ENCODE results near the gene GOPC. TPM values are rescaled to one million over a fixed set of nuclear protein-coding genes. Genes with fewer than 3 reads are reported as not detected.

GOPC gene
- total and polyA plus RNA-seq, 2 experiments from 2014 or later: 27.9 to 51.4 TPM

GRCh38 chr6:117540670-117541069, 61.6 kb downstream of the GOPC start:
- no peak overlapping the region for H3K27ac ChIP-seq
- H3K9me3 ChIP-seq (ENCODE audit: low read depth): no peaks in the 10 kb centered on the region
- no peaks in the 10 kb centered on the region for H3K36me3 ChIP-seq
- DNase-seq (ENCODE audit: low read depth in 1 of 2, low spot score in 1 of 2): no peak
- no peaks in the 10 kb centered on the region for H3K27me3 ChIP-seq
- peaks cover 14% of the 10 kb centered on the region for H3K4me1 ChIP-seq (ENCODE audit: low read depth)
- no peak for TF ChIP-seq CTCF (IDR thresholded peaks at IDR 0.05; ENCODE audit: low read depth, low read length)
- no peak overlapping the region for H3K4me3 ChIP-seq

- no peak for TF ChIP-seq CTCF (IDR thresholded peaks at IDR 0.05; ENCODE audit: low read depth, low read length)
- no peak for DNase-seq (ENCODE audit: low read depth in 1 of 2, low spot score in 1 of 2)
- Histone ChIP-seq H3K36me3 (no peaks in the 10 kb centered on the region), H3K27me3 (no peaks in the 10 kb centered on the region), H3K27ac (no peak overlapping the region), H3K4me1 (ENCODE audit: low read depth) (no peaks in the 10 kb centered on the region), H3K9me3 (ENCODE audit: low read depth) (no peaks in the 10 kb centered on the region), H3K4me3 (no peak overlapping the region)
These were observed 63.7 kb downstream of the GOPC start for GRCh38 chr6:117538615-117539014.

GRCh38 chr6:117536317-117536716, 66.0 kb downstream of the GOPC start:
- Histone ChIP-seq H3K36me3 (no peaks in the 10 kb centered on the region), H3K4me3 (no peak overlapping the region), H3K27me3 (no peaks in the 10 kb centered on the region), H3K27ac (no peak overlapping the region), H3K4me1 (ENCODE audit: low read depth) (no peaks in the 10 kb centered on the region), H3K9me3 (ENCODE audit: low read depth) (no peaks in the 10 kb centered on the region)
- peak in 1 of 2 donors; percentile 58 for DNase-seq (ENCODE audit: low read depth in 1 of 2, low spot score in 1 of 2)
- TF ChIP-seq CTCF (IDR thresholded peaks at IDR 0.05; ENCODE audit: low read depth, low read length): no peak

- no peak for DNase-seq (ENCODE audit: low read depth in 1 of 2, low spot score in 1 of 2)
- H3K27ac ChIP-seq: no peak overlapping the region
These were observed 67.3 kb downstream of the GOPC start for GRCh38 chr6:117534974-117535373.

GRCh38 chr6:117533775-117534174, 68.5 kb downstream of the GOPC start:
- Histone ChIP-seq H3K9me3 (ENCODE audit: low read depth) (no peaks in the 10 kb centered on the region), H3K4me1 (ENCODE audit: low read depth) (no peaks in the 10 kb centered on the region), H3K27ac (no peak overlapping the region), H3K4me3 (no peak overlapping the region), H3K36me3 (no peaks in the 10 kb centered on the region), H3K27me3 (no peaks in the 10 kb centered on the region)
- DNase-seq (ENCODE audit: low read depth in 1 of 2, low spot score in 1 of 2): no peak
- TF ChIP-seq CTCF (IDR thresholded peaks at IDR 0.05; ENCODE audit: low read depth, low read length): no peak

More at GRCh38 chr6:117534974-117535373, 67.3 kb downstream of the GOPC start:
- Histone ChIP-seq H3K4me3 (no peak overlapping the region), H3K36me3 (no peaks in the 10 kb centered on the region), H3K27me3 (no peaks in the 10 kb centered on the region), H3K4me1 (ENCODE audit: low read depth) (no peaks in the 10 kb centered on the region), H3K9me3 (ENCODE audit: low read depth) (no peaks in the 10 kb centered on the region)
- TF ChIP-seq CTCF (IDR thresholded peaks at IDR 0.05; ENCODE audit: low read depth, low read length): no peak

Data from cardiac muscle cell (in vitro differentiated cells and primary cell).